Left renal pelvis (tissue), 4 donors: ENCODE results near the gene SYTL3. TPM values are rescaled to one million over a fixed set of nuclear protein-coding genes. Genes with fewer than 3 reads are reported as not detected.
"Not testable (repeated sequence)": the region's sequence is repeated elsewhere in the genome, so short reads cannot be mapped to it uniquely, and the experiment has no call there.

Experiments used
- DNase-seq, 4 donors: peaks; one replicate each; pipeline ENCODE4 v3.0.0-alpha.2; 2013; ENCODE audit warnings: low read depth in 4 of 4, low spot score in 3 of 4
- polyA plus RNA-seq, 4 donors: library from polyadenylated mRNA; unstranded; fragments of 120-200 nt; gene quantifications; one replicate each; pipeline ENCODE4 v1.2.1, GENCODE V29; 2013; ENCODE audit not compliant: insufficient read length in 4 of 4

The SYTL3 gene
- 1 to 10 TPM; 1.4 to 4.6 (median 3.5) TPM for polyA plus RNA-seq

GRCh38 chr6:158649289-158650143 is at the start of gene SYTL3:
Gene SYTL3 (plus strand): TSS chr6:158650054. CDS start chr6:158663269, 13,215 bp downstream.
- no peak for DNase-seq

- no peak for DNase-seq
These were observed 46.4 kb upstream of the SYTL3 start for GRCh38 chr6:158603261-158604047.

- no peak for DNase-seq
These were observed 45.8 kb upstream of the SYTL3 start for GRCh38 chr6:158604048-158604406.

GRCh38 chr6:158605266-158605878 is 44.5 kb upstream of the SYTL3 start:
- peak in 1 of 4 donors; percentile 32 for DNase-seq

GRCh38 chr6:158606011-158606410 is 43.8 kb upstream of the SYTL3 start:
- not testable (repeated sequence) for DNase-seq

- DNase-seq: no peak
These were observed 42.9 kb upstream of the SYTL3 start for GRCh38 chr6:158606935-158607334.

- no peak for DNase-seq
These were observed 42.3 kb upstream of the SYTL3 start for GRCh38 chr6:158607411-158608170.

GRCh38 chr6:158608221-158608620 is 41.6 kb upstream of the SYTL3 start:
- DNase-seq: no peak

- DNase-seq: no peak
These were observed 40.2 kb upstream of the SYTL3 start for GRCh38 chr6:158609455-158610155.

GRCh38 chr6:158610319-158610968 is 39.4 kb upstream of the SYTL3 start:
- no peak for DNase-seq

- DNase-seq: no peak
These were observed 38.8 kb upstream of the SYTL3 start for GRCh38 chr6:158611039-158611438.

- DNase-seq: no peak
These were observed 38.1 kb upstream of the SYTL3 start for GRCh38 chr6:158611541-158612370.

GRCh38 chr6:158614606-158615005 is 35.2 kb upstream of the SYTL3 start:
- DNase-seq: not testable (repeated sequence)

- not testable (repeated sequence) for DNase-seq
These were observed 31.6 kb upstream of the SYTL3 start for GRCh38 chr6:158618289-158618688.

- no peak for DNase-seq
These were observed 29.7 kb upstream of the SYTL3 start for GRCh38 chr6:158619922-158620801.

- no peak for DNase-seq
These were observed 28.7 kb upstream of the SYTL3 start for GRCh38 chr6:158620963-158621693.
